ENCODE data around the gene TNRC18. TPM values are rescaled to one million over a fixed set of nuclear protein-coding genes. Genes with fewer than 3 reads are reported as not detected.
"Not testable (repeated sequence)": the region's sequence is repeated elsewhere in the genome, so short reads cannot be mapped to it uniquely, and the experiment has no call there.

The TNRC18 gene
- polyA plus RNA-seq, 1 donor from 2014 or later, result 23.6 TPM

DNA sequence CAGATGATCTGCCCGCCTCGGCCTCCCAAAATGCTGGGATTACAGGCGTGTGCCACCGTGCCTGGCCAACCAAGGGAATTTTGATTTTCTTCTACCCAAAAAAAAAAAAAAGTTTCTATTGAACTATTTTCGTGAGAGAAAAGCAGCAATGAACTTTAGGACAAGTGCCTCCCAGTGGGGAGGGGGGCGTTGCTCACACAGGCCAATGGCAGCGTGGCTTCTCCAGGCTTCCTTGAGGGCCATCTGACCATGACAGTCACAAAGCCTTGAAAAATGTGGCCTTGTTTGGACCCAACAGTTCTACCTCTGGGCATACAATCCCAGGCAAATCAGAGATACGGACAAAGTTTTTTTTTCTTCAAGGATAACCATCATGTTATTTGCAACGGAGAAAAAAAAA, 56.0 kb downstream of the TNRC18 start:
- Histone ChIP-seq H3K4me2 (ENCODE audit: low read length) (no peak overlapping the region), H3K79me2 (replicated peaks; ENCODE audit: insufficient read depth, low read length) (peaks cover 83% of the 10 kb centered on the region), H3K9ac (ENCODE audit: low read length) (no peak overlapping the region), H3F3A (ENCODE audit: insufficient read depth, low read length, poor library complexity, severe bottlenecking) (no peaks in the 10 kb centered on the region), H3K27ac (ENCODE audit: low read length) (no peak overlapping the region), H3K9me3 (ENCODE audit: low read length) (no peaks in the 10 kb centered on the region), H3K36me3 (ENCODE audit: insufficient read depth, low read length) (no peaks in the 10 kb centered on the region), H4K20me1 (ENCODE audit: insufficient read depth) (no peaks in the 10 kb centered on the region), H2AFZ (ENCODE audit: low read depth, low read length) (no peak overlapping the region), H3K27me3 (ENCODE audit: insufficient read depth, low read depth, low read length) (no peaks in the 10 kb centered on the region), H3K9me2 (ENCODE audit: insufficient read depth, low read length) (no peaks in the 10 kb centered on the region), H3K4me3 (ENCODE audit: low read length) (no peak overlapping the region)
- no peak for TF ChIP-seq RAD21 (conservative IDR thresholded peaks at IDR 0.05)
- TF ChIP-seq EZH2 (IDR thresholded peaks at IDR 0.05; ENCODE audit: borderline replicate concordance, insufficient read depth, low read length, poor library complexity, severe bottlenecking), result no peak
- TF ChIP-seq, protein P1, sequence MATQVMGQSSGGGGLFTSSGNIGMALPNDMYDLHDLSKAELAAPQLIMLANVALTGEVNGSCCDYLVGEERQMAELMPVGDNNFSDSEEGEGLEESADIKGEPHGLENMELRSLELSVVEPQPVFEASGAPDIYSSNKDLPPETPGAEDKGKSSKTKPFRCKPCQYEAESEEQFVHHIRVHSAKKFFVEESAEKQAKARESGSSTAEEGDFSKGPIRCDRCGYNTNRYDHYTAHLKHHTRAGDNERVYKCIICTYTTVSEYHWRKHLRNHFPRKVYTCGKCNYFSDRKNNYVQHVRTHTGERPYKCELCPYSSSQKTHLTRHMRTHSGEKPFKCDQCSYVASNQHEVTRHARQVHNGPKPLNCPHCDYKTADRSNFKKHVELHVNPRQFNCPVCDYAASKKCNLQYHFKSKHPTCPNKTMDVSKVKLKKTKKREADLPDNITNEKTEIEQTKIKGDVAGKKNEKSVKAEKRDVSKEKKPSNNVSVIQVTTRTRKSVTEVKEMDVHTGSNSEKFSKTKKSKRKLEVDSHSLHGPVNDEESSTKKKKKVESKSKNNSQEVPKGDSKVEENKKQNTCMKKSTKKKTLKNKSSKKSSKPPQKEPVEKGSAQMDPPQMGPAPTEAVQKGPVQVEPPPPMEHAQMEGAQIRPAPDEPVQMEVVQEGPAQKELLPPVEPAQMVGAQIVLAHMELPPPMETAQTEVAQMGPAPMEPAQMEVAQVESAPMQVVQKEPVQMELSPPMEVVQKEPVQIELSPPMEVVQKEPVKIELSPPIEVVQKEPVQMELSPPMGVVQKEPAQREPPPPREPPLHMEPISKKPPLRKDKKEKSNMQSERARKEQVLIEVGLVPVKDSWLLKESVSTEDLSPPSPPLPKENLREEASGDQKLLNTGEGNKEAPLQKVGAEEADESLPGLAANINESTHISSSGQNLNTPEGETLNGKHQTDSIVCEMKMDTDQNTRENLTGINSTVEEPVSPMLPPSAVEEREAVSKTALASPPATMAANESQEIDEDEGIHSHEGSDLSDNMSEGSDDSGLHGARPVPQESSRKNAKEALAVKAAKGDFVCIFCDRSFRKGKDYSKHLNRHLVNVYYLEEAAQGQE (IDR thresholded peaks at IDR 0.05; ENCODE audit: borderline replicate concordance), result no peak
- no peak for TF ChIP-seq POLR2AphosphoS5 (IDR thresholded peaks at IDR 0.05)
- no peak for TF ChIP-seq SMC3 (conservative IDR thresholded peaks at IDR 0.05; ENCODE audit: poor library complexity)
- TF ChIP-seq TAF1 (IDR thresholded peaks at IDR 0.05; ENCODE audit: low read depth), result no peak
- no peak for TF ChIP-seq MXI1 (conservative IDR thresholded peaks at IDR 0.05; ENCODE audit: poor library complexity, severe bottlenecking)
- TF ChIP-seq, protein P2, sequence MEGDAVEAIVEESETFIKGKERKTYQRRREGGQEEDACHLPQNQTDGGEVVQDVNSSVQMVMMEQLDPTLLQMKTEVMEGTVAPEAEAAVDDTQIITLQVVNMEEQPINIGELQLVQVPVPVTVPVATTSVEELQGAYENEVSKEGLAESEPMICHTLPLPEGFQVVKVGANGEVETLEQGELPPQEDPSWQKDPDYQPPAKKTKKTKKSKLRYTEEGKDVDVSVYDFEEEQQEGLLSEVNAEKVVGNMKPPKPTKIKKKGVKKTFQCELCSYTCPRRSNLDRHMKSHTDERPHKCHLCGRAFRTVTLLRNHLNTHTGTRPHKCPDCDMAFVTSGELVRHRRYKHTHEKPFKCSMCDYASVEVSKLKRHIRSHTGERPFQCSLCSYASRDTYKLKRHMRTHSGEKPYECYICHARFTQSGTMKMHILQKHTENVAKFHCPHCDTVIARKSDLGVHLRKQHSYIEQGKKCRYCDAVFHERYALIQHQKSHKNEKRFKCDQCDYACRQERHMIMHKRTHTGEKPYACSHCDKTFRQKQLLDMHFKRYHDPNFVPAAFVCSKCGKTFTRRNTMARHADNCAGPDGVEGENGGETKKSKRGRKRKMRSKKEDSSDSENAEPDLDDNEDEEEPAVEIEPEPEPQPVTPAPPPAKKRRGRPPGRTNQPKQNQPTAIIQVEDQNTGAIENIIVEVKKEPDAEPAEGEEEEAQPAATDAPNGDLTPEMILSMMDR (IDR thresholded peaks at IDR 0.05; ENCODE audit: poor library complexity, severe bottlenecking), result no peak
- no peak for TF ChIP-seq EP300 (conservative IDR thresholded peaks at IDR 0.05; ENCODE audit: poor library complexity, severe bottlenecking)

DNA sequence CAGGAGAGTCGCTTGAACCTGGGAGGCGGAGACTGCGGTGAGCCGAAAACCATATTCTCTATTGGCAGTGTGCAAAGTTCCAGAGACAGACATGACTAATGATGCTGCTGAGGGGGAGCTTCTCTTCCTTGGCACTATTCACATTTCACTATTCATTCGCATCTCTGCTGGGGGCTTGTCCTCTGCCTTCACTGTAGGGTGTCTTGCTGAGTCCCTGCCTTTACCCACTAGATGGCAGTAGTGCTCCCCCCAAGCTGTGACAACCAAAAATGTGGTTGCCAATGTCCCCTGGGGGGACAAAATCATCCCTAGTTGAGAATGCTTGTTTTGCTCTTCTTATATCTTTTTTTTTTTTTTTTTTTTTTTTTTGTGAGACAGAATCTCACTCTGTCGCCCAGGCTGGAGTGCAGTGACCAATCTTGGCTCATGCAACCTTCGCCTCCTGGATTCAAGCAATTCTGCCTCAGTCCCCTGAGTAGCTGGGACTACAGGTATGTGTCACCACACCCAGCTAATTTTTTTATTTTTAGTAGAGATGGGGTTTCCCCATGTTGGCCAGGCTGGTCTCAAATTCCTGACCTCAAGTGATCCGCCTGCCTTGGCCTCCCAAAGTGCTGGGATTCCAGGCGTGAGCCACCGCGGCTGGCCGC, 57.5 kb downstream of the TNRC18 start:
- not testable (repeated sequence) for H2AFZ ChIP-seq (ENCODE audit: low read depth, low read length); H4K20me1 ChIP-seq (ENCODE audit: insufficient read depth); H3K27me3 ChIP-seq (ENCODE audit: insufficient read depth, low read depth, low read length); H3K9ac ChIP-seq (ENCODE audit: low read length); H3K9me3 ChIP-seq (ENCODE audit: low read length); H3K9me2 ChIP-seq (ENCODE audit: insufficient read depth, low read length); H3F3A ChIP-seq (ENCODE audit: insufficient read depth, low read length, poor library complexity, severe bottlenecking); H3K4me2 ChIP-seq (ENCODE audit: low read length); H3K4me3 ChIP-seq (ENCODE audit: low read length); H3K36me3 ChIP-seq (ENCODE audit: insufficient read depth, low read length)
- TF ChIP-seq, protein P2 (IDR thresholded peaks at IDR 0.05; ENCODE audit: poor library complexity, severe bottlenecking), result peak; percentile 84
- peak; percentile 84 for TF ChIP-seq RAD21 (conservative IDR thresholded peaks at IDR 0.05)
- TF ChIP-seq SMC3 (conservative IDR thresholded peaks at IDR 0.05; ENCODE audit: poor library complexity), result peak; percentile 84
- H3K79me2 ChIP-seq (replicated peaks; ENCODE audit: insufficient read depth, low read length), result peaks cover 83% of the 10 kb centered on the region
- H3K27ac ChIP-seq (ENCODE audit: low read length), result peak overlapping the region; percentile 3
